ENCODE data around the gene LMAN1L.
"Not testable (repeated sequence)": the region's sequence is repeated elsewhere in the genome, so short reads cannot be mapped to it uniquely, and the experiment has no call there.

Gene LMAN1L

GRCh38 chr15:74784426-74785193 is 28.0 kb upstream of the LMAN1L start:
- Histone ChIP-seq H4K20me1 (peaks cover 25 to 71% (median 64%) of the 10 kb centered on the region in 11 experiments; a peak in 21 of 22 replicates), H3K27ac (peak overlapping the region; percentile 98 to 100 (median 100)), H3K27me3 (no peaks in the 10 kb centered on the region), H3K9ac (peak overlapping the region; percentile 98 to 100 (median 99)), H3K4me2 (peak overlapping the region; percentile 97 to 100 (median 100)), H3K9me3 (replicated peaks in 1 of 11) (no peaks in the 10 kb centered on the region), H3K4me3 (peak overlapping the region; percentile 76 to 92 (median 82)), H3K36me3 (peaks cover 0 to 29% (median 10%) of the 10 kb centered on the region in 11 experiments; a peak in 13 of 22 replicates), H3K4me1 (peaks cover 69 to 91% (median 82%) of the 10 kb centered on the region in 10 experiments)
- TF ChIP-seq Cebpa-rat (IDR thresholded peaks at IDR 0.05) = no peak

- peak overlapping the region; percentile 98 to 100 (median 100); a peak in 21 of 22 replicates for H3K27ac ChIP-seq
- H3K4me1 ChIP-seq = peaks cover 69 to 91% (median 82%) of the 10 kb centered on the region in 10 experiments
- H3K9me3 ChIP-seq (replicated peaks in 1 of 11) = no peaks in the 10 kb centered on the region
- peak overlapping the region; percentile 6 to 92 (median 82); a peak in 17 of 20 replicates for H3K4me3 ChIP-seq
- peaks cover 0 to 31% (median 10%) of the 10 kb centered on the region in 11 experiments; a peak in 13 of 22 replicates for H3K36me3 ChIP-seq
- H3K4me2 ChIP-seq = peak overlapping the region; percentile 97 to 100 (median 100)
- H3K9ac ChIP-seq = peak overlapping the region; percentile 98 to 100 (median 99); a peak in 21 of 22 replicates
- peaks cover 28 to 79% (median 72%) of the 10 kb centered on the region in 11 experiments; a peak in 21 of 22 replicates for H4K20me1 ChIP-seq
- TF ChIP-seq Cebpa-rat (IDR thresholded peaks at IDR 0.05) = no peak
- H3K27me3 ChIP-seq = no peaks in the 10 kb centered on the region
Measured at GRCh38 chr15:74785194-74786032, 27.2 kb upstream of the LMAN1L start.

- H3K27me3 ChIP-seq; H3K9me3 ChIP-seq (replicated peaks in 1 of 11): not testable (repeated sequence)
- Histone ChIP-seq H3K4me3 (peak overlapping the region in 8 of 10 experiments; percentile 19 to 92 (median 81); a peak in 13 of 20 replicates), H3K4me1 (peaks cover 69 to 91% (median 82%) of the 10 kb centered on the region in 10 experiments), H3K9ac (peak overlapping the region; percentile 55 to 100 (median 99); a peak in 21 of 22 replicates), H3K27ac (peak overlapping the region in 10 of 11 experiments; percentile 12 to 100 (median 96); a peak in 19 of 22 replicates), H3K36me3 (peaks cover 0 to 31% (median 10%) of the 10 kb centered on the region in 11 experiments; a peak in 13 of 22 replicates), H3K4me2 (peak overlapping the region; percentile 97 to 100 (median 100)), H4K20me1 (peaks cover 35 to 86% (median 78%) of the 10 kb centered on the region in 11 experiments; a peak in 21 of 22 replicates)
Measured at GRCh38 chr15:74786081-74786480, 26.6 kb upstream of the LMAN1L start.

- H3K4me3 ChIP-seq = peak overlapping the region in 9 of 10 experiments; percentile 17 to 92 (median 80); a peak in 16 of 20 replicates
- no peaks in the 10 kb centered on the region for H3K27me3 ChIP-seq
- peaks cover 41 to 91% (median 84%) of the 10 kb centered on the region in 11 experiments for H4K20me1 ChIP-seq
- H3K9ac ChIP-seq = peak overlapping the region; percentile 26 to 100 (median 99); a peak in 21 of 22 replicates
- H3K4me1 ChIP-seq = peaks cover 69 to 91% (median 82%) of the 10 kb centered on the region in 10 experiments
- H3K9me3 ChIP-seq (replicated peaks in 1 of 11) = no peaks in the 10 kb centered on the region
- H3K4me2 ChIP-seq = peak overlapping the region; percentile 97 to 100 (median 100)
- peak overlapping the region; percentile 54 to 100 (median 93) for H3K27ac ChIP-seq
- TF ChIP-seq Cebpa-rat (IDR thresholded peaks at IDR 0.05) = no peak
- peaks cover 0 to 35% (median 12%) of the 10 kb centered on the region in 11 experiments; a peak in 13 of 22 replicates for H3K36me3 ChIP-seq
Measured at GRCh38 chr15:74786551-74787165, 26.0 kb upstream of the LMAN1L start.

GRCh38 chr15:74787251-74788041 is 25.2 kb upstream of the LMAN1L start:
- Histone ChIP-seq H3K4me2 (peak overlapping the region; percentile 97 to 100 (median 100)), H3K9me3 (replicated peaks in 1 of 11) (no peaks in the 10 kb centered on the region), H3K27me3 (no peaks in the 10 kb centered on the region), H3K4me3 (peak overlapping the region; percentile 53 to 92 (median 71); a peak in 18 of 20 replicates), H3K36me3 (peaks cover 0 to 43% (median 20%) of the 10 kb centered on the region in 11 experiments; a peak in 13 of 22 replicates), H4K20me1 (peaks cover 49 to 99% (median 92%) of the 10 kb centered on the region in 11 experiments), H3K27ac (peak overlapping the region; percentile 70 to 100 (median 93)), H3K4me1 (peaks cover 77 to 98% (median 89%) of the 10 kb centered on the region in 10 experiments), H3K9ac (peak overlapping the region; percentile 70 to 100 (median 99))
- TF ChIP-seq Cebpa-rat (IDR thresholded peaks at IDR 0.05) = no peak

GRCh38 chr15:74788042-74788682 is 24.5 kb upstream of the LMAN1L start:
- Histone ChIP-seq H3K4me1 (peaks cover 84 to 99% (median 97%) of the 10 kb centered on the region in 10 experiments), H3K9ac (peak overlapping the region; percentile 70 to 99 (median 85)), H3K27ac (peak overlapping the region; percentile 70 to 100 (median 93))

GRCh38 chr15:74788683-74789151 is 23.9 kb upstream of the LMAN1L start:
- Histone ChIP-seq H3K4me3 (peak overlapping the region; percentile 47 to 70 (median 60)), H3K36me3 (peaks cover 0 to 54% (median 28%) of the 10 kb centered on the region in 11 experiments; a peak in 13 of 22 replicates), H3K27ac (peak overlapping the region; percentile 70 to 100 (median 93)), H4K20me1 (peaks cover 60 to 99% (median 95%) of the 10 kb centered on the region in 11 experiments), H3K9me3 (replicated peaks in 1 of 11) (no peaks in the 10 kb centered on the region), H3K4me2 (peak overlapping the region; percentile 97 to 100 (median 100)), H3K4me1 (peaks cover 89 to 100% (median 98%) of the 10 kb centered on the region in 10 experiments), H3K9ac (peak overlapping the region; percentile 70 to 99 (median 85)), H3K27me3 (no peaks in the 10 kb centered on the region)
- no peak for TF ChIP-seq Cebpa-rat (IDR thresholded peaks at IDR 0.05)

More at GRCh38 chr15:74788042-74788682, 24.5 kb upstream of the LMAN1L start:
- no peak for TF ChIP-seq Cebpa-rat (IDR thresholded peaks at IDR 0.05)
- peaks cover 56 to 99% (median 95%) of the 10 kb centered on the region in 11 experiments for H4K20me1 ChIP-seq
- H3K36me3 ChIP-seq = peaks cover 0 to 50% (median 27%) of the 10 kb centered on the region in 11 experiments; a peak in 13 of 22 replicates
- peak overlapping the region; percentile 47 to 70 (median 60) for H3K4me3 ChIP-seq
- no peaks in the 10 kb centered on the region for H3K27me3 ChIP-seq
- H3K9me3 ChIP-seq (replicated peaks in 1 of 11) = no peaks in the 10 kb centered on the region
- H3K4me2 ChIP-seq = peak overlapping the region; percentile 97 to 100 (median 100)
